ENCODE data around the gene HDDC2.

- TF ChIP-seq CTCF (IDR thresholded peaks at IDR 0.05) (no peak), KAT7 (CRISPR knock-in tag; IDR thresholded peaks at IDR 0.05; ENCODE audit: borderline replicate concordance) (no peak), SP1 (CRISPR knock-in tag; conservative IDR thresholded peaks at IDR 0.05) (no peak), CBFB (CRISPR knock-in tag; IDR thresholded peaks at IDR 0.05; ENCODE audit: low read depth) (no peak), MLX (CRISPR knock-in tag; IDR thresholded peaks at IDR 0.05) (no peak), GABPB1 (CRISPR knock-in tag; IDR thresholded peaks at IDR 0.05) (no peak)
- TF ChIP-seq, protein P1, sequence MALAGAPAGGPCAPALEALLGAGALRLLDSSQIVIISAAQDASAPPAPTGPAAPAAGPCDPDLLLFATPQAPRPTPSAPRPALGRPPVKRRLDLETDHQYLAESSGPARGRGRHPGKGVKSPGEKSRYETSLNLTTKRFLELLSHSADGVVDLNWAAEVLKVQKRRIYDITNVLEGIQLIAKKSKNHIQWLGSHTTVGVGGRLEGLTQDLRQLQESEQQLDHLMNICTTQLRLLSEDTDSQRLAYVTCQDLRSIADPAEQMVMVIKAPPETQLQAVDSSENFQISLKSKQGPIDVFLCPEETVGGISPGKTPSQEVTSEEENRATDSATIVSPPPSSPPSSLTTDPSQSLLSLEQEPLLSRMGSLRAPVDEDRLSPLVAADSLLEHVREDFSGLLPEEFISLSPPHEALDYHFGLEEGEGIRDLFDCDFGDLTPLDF (CRISPR knock-in tag; IDR thresholded peaks at IDR 0.05): no peak
- TF ChIP-seq, protein P2, sequence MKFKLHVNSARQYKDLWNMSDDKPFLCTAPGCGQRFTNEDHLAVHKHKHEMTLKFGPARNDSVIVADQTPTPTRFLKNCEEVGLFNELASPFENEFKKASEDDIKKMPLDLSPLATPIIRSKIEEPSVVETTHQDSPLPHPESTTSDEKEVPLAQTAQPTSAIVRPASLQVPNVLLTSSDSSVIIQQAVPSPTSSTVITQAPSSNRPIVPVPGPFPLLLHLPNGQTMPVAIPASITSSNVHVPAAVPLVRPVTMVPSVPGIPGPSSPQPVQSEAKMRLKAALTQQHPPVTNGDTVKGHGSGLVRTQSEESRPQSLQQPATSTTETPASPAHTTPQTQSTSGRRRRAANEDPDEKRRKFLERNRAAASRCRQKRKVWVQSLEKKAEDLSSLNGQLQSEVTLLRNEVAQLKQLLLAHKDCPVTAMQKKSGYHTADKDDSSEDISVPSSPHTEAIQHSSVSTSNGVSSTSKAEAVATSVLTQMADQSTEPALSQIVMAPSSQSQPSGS (CRISPR knock-in tag; IDR thresholded peaks at IDR 0.05; ENCODE audit: borderline replicate concordance, low read depth): no peak
These were observed 44.4 kb downstream of the HDDC2 start for GRCh38 chr6:125257351-125257750.
